Body of pancreas (tissue), 4 donors: Measurements from ENCODE around the gene SNX20. TPM values are rescaled to one million over a fixed set of nuclear protein-coding genes. Genes with fewer than 3 reads are reported as not detected.

Experiments used
- ATAC-seq: fragments of 150-250 bp; one replicate; pipeline ENCODE4 v1.9.1; 2016
- DNase-seq, 4 donors: peaks; one replicate each; pipeline ENCODE4 v3.0.0-alpha.2; 2019
- H3K27ac ChIP-seq, 4 donors: fragments of 200-600 bp; sonication (generic); 1 replicate in 3 of 4; 2 replicates in 1 of 4; pipeline versions ENCODE4 v1.5.1 to v1.6.1; 2016 to 2019; ENCODE audit warnings: mild to moderate bottlenecking in 1 of 4, mixed read lengths in 1 of 4, moderate library complexity in 1 of 4
- H3K27me3 ChIP-seq, 2 donors: fragments of 200-600 bp; sonication (generic); one replicate each; pipeline ENCODE4 v1.6.0; 2016; ENCODE audit warnings: mild to moderate bottlenecking in 1 of 2
- H3K36me3 ChIP-seq, 2 donors: fragments of 200-600 bp; sonication (generic); replicated peaks in 1 of 2; 2 replicates each; pipeline ENCODE4 v1.5.1; 2016; ENCODE audit warnings: low read depth in 2 of 2; ENCODE audit not compliant: insufficient read depth in 1 of 2
- H3K4me1 ChIP-seq: fragments of 200-600 bp; sonication (generic); one replicate; pipeline ENCODE4 v1.6.0; 2016
- H3K4me3 ChIP-seq, 2 donors: fragments of 200-600 bp; sonication (generic); 1 replicate in 1 of 2; 2 replicates in 1 of 2; pipeline ENCODE4 v1.5.1; 2016 to 2019
- H3K9me3 ChIP-seq, 3 donors: fragments of 200-600 bp; sonication (generic); 1 replicate in 2 of 3; 2 replicates in 1 of 3; pipeline ENCODE4 v1.5.1; 2016
- CTCF ChIP-seq, 7 experiments: fragments of 450-650 bp in 4 of 7; fragments of 200-600 bp in 3 of 7; sonication (generic) in 3 of 7; IDR thresholded peaks; one replicate each; pipeline ENCODE4 v1.5.1; 2016 to 2019; ENCODE audit warnings: antibody characterized with exemption in 7 of 7
- POLR2A ChIP-seq, 3 donors: fragments of 450-650 bp; IDR thresholded peaks; one replicate each; pipeline ENCODE4 v1.6.1; 2016; ENCODE audit warnings: antibody characterized with exemption in 3 of 3, mild to moderate bottlenecking in 2 of 3
- WGBS, 2 donors: methylation state at CpG; one replicate each; pipeline ENCODE4 v1.1.5; 2017; 5-methylcytosine and 5-hydroxymethylcytosine counted together
- intact Hi-C: fragments of 100-400 bp; cut with DNase I; formaldehyde crosslinking; loops from one replicate; pipeline ENCODE4 v1.15.1; 2023
- total RNA-seq, 2 donors: library from RNA; depleted of rRNA; stranded (reverse); fragments of >200 nt; gene quantifications; one replicate each; pipeline ENCODE4 v1.1.0, GENCODE V29; 2016

The SNX20 gene
- total RNA-seq, 2 donors from 2014 or later = 0.99 to 2.1 TPM

GRCh38 chr16:50678531-50678930 lies 2.6 kb downstream of the SNX20 start:
- no peak for TF ChIP-seq CTCF (IDR thresholded peaks at IDR 0.05)
- no peaks in the 10 kb centered on the region for H3K4me1 ChIP-seq
- WGBS, 2 donors = 60 to 63% methylated on average over 3 of the region's 3 CpGs
- H3K36me3 ChIP-seq = no peaks in the 10 kb centered on the region
- H3K27me3 ChIP-seq = peaks cover 0 to 3% of the 10 kb centered on the region in 2 donors
- no peak overlapping the region for H3K27ac ChIP-seq
- peaks cover 0 to 2% (median 0%) of the 10 kb centered on the region in 3 donors for H3K9me3 ChIP-seq
- ATAC-seq (no peak), DNase-seq (no peak)
- intact Hi-C loops = loop anchor here (10.0 kb wide), 1 partner anchor 294 kb away; no protein-coding TSS in a partner anchor
- no peak overlapping the region for H3K4me3 ChIP-seq

GRCh38 chr16:50677351-50677750 lies 3.8 kb downstream of the SNX20 start:
- no peaks in the 10 kb centered on the region for H3K4me1 ChIP-seq
- no peak for TF ChIP-seq POLR2A (IDR thresholded peaks at IDR 0.05)
- peak in 3 of 7 experiments; percentile 7 to 22 (median 11) for TF ChIP-seq CTCF (IDR thresholded peaks at IDR 0.05)
- intact Hi-C loops = loop anchor here (10.0 kb wide), 1 partner anchor 293 kb away; no protein-coding TSS in a partner anchor
- 68 to 83% methylated on average over 1 to 7 of the region's 7 CpGs for WGBS, 2 donors
- peaks cover 0 to 9% of the 10 kb centered on the region in 2 donors for H3K27me3 ChIP-seq
- no peak overlapping the region for H3K27ac ChIP-seq
- ATAC-seq = no peak
- H3K36me3 ChIP-seq = no peaks in the 10 kb centered on the region
- no peak for DNase-seq
- peaks cover 0 to 5% (median 0%) of the 10 kb centered on the region in 3 donors for H3K9me3 ChIP-seq
- H3K4me3 ChIP-seq = no peak overlapping the region

- no peaks in the 10 kb centered on the region for H3K36me3 ChIP-seq
- TF ChIP-seq POLR2A (IDR thresholded peaks at IDR 0.05) (no peak), CTCF (IDR thresholded peaks at IDR 0.05) (no peak)
- peaks cover 0 to 10% (median 0%) of the 10 kb centered on the region in 3 donors for H3K9me3 ChIP-seq
- no peak overlapping the region for H3K4me3 ChIP-seq
- no peak overlapping the region for H3K27ac ChIP-seq
- peaks cover 0 to 9% of the 10 kb centered on the region in 2 donors for H3K27me3 ChIP-seq
- ATAC-seq = no peak
- DNase-seq = no peak
- no peaks in the 10 kb centered on the region for H3K4me1 ChIP-seq
- intact Hi-C loops = loop anchor here (10.0 kb wide), 1 partner anchor 292 kb away; no protein-coding TSS in a partner anchor
- WGBS, 2 donors = 67 to 70% methylated on average over 9 of the region's 9 CpGs
Measured at GRCh38 chr16:50676684-50677225, 4.4 kb downstream of the SNX20 start.

GRCh38 chr16:50675686-50676610 lies 5.2 kb downstream of the SNX20 start:
- DNase-seq (no peak), ATAC-seq (no peak)
- Histone ChIP-seq H3K4me1 (no peaks in the 10 kb centered on the region), H3K27ac (no peak overlapping the region), H3K36me3 (no peaks in the 10 kb centered on the region), H3K9me3 (peaks cover 0 to 13% (median 0%) of the 10 kb centered on the region in 3 donors), H3K4me3 (no peak overlapping the region), H3K27me3 (peaks cover 0 to 9% of the 10 kb centered on the region in 2 donors)
- intact Hi-C loops = loop anchor here (10.0 kb wide), 1 partner anchor 291 kb away; no protein-coding TSS in a partner anchor
- no peak for TF ChIP-seq POLR2A (IDR thresholded peaks at IDR 0.05)
- no peak for TF ChIP-seq CTCF (IDR thresholded peaks at IDR 0.05)
- WGBS, 2 donors = 71 to 75% methylated on average over 17 to 23 of the region's 23 CpGs
